ENCODE measurements around the gene TMCC1.
"Not testable (repeated sequence)": the region's sequence is repeated elsewhere in the genome, so short reads cannot be mapped to it uniquely, and the experiment has no call there.

Gene TMCC1

GRCh38 chr3:129766135-129766534 lies 127.4 kb downstream of the TMCC1 start:
- no peak for DNase-seq

GRCh38 chr3:129764090-129764489 lies 129.4 kb downstream of the TMCC1 start:
- DNase-seq = no peak

- no peak for DNase-seq
Measured at GRCh38 chr3:129758785-129759320, 134.7 kb downstream of the TMCC1 start.

GRCh38 chr3:129758306-129758705 lies 135.2 kb downstream of the TMCC1 start:
- no peak for DNase-seq

- no peak for DNase-seq
Measured at GRCh38 chr3:129756871-129757270, 136.6 kb downstream of the TMCC1 start.

GRCh38 chr3:129751105-129751504 lies 142.4 kb downstream of the TMCC1 start:
- not testable (repeated sequence) for DNase-seq

- no peak for DNase-seq
Measured at GRCh38 chr3:129749692-129750091, 143.8 kb downstream of the TMCC1 start.

- no peak for DNase-seq
Measured at GRCh38 chr3:129747992-129748391, 145.5 kb downstream of the TMCC1 start.

GRCh38 chr3:129747136-129747535 lies 146.4 kb downstream of the TMCC1 start:
- DNase-seq = no peak

- DNase-seq = no peak
Measured at GRCh38 chr3:129746629-129747028, 146.9 kb downstream of the TMCC1 start.

- DNase-seq = no peak
Measured at GRCh38 chr3:129745253-129745652, 148.3 kb downstream of the TMCC1 start.

GRCh38 chr3:129741794-129742193 lies 151.7 kb downstream of the TMCC1 start:
- no peak for DNase-seq

- DNase-seq = no peak
Measured at GRCh38 chr3:129740090-129740489, 153.4 kb downstream of the TMCC1 start.

- DNase-seq = no peak
Measured at GRCh38 chr3:129739634-129740033, 153.9 kb downstream of the TMCC1 start.

GRCh38 chr3:129738172-129738571 lies 155.3 kb downstream of the TMCC1 start:
- DNase-seq = no peak

GRCh38 chr3:129736070-129736469 lies 157.4 kb downstream of the TMCC1 start:
- DNase-seq = no peak

- DNase-seq = no peak
Measured at GRCh38 chr3:129735638-129736037, 157.9 kb downstream of the TMCC1 start.

GRCh38 chr3:129734449-129734848 lies 159.1 kb downstream of the TMCC1 start:
- DNase-seq = no peak

- no peak for DNase-seq
Measured at GRCh38 chr3:129732200-129732876, 161.2 kb downstream of the TMCC1 start.

GRCh38 chr3:129727707-129728106 lies 165.8 kb downstream of the TMCC1 start:
- no peak for DNase-seq

GRCh38 chr3:129723558-129724324 lies 169.8 kb downstream of the TMCC1 start:
- no peak for DNase-seq

GRCh38 chr3:129722527-129722926 lies 171.0 kb downstream of the TMCC1 start:
- DNase-seq = no peak

- no peak for DNase-seq
Measured at GRCh38 chr3:129718201-129718600, 175.3 kb downstream of the TMCC1 start.

GRCh38 chr3:129715854-129716253 lies 177.7 kb downstream of the TMCC1 start:
- no peak for DNase-seq
